Right ventricle myocardium superior (tissue), 1 donor: Measurements from ENCODE around the gene GLUL. TPM values are rescaled to one million over a fixed set of nuclear protein-coding genes. Genes with fewer than 3 reads are reported as not detected.

Source experiments
- ATAC-seq: fragments of 200-7000 bp; cut with Tn5 transposase; one replicate; pipeline ENCODE4 v1.9.1; 2020; ENCODE audit warnings: mild to moderate bottlenecking; ENCODE audit not compliant: poor library complexity
- DNase-seq: peaks from one replicate; pipeline ENCODE4 v3.0.0-alpha.2; 2020
- intact Hi-C: fragments of 100-400 bp; cut with DNase I; formaldehyde crosslinking; loops from one replicate; pipeline ENCODE4 v1.11.2; 2022
- total RNA-seq: library from RNA; stranded (reverse); fragmentation: NEBNext Ultra II Directional; extraction: Animal tissue kit (Norgen Biotek cat#: 25700); gene quantifications from one replicate; pipeline ENCODE4 v1.2.1, GENCODE V29; 2021
- donor health status: DM: no; HTN: yes; CAD: no; lungs with severe emphysema.

Gene GLUL
- total RNA-seq, 1 donor from 2014 or later = 384 TPM

GRCh38 chr1:182376936-182377574 is 14.5 kb downstream of the GLUL start:
- ATAC-seq (no peak), DNase-seq (no peak)
- intact Hi-C loops = no loop called here

GRCh38 chr1:182374101-182374834 is 17.3 kb downstream of the GLUL start:
- intact Hi-C loops = no loop called here
- DNase-seq (no peak), ATAC-seq (peak; percentile 45)

- intact Hi-C loops = no loop called here
- DNase-seq (no peak), ATAC-seq (no peak)
Measured at GRCh38 chr1:182370532-182370931, 21.1 kb downstream of the GLUL start.

- no peak for ATAC-seq
- intact Hi-C loops = no loop called here
- no peak for DNase-seq
Measured at GRCh38 chr1:182368903-182369302, 22.7 kb downstream of the GLUL start.

- DNase-seq (no peak), ATAC-seq (peak; percentile 18)
- intact Hi-C loops = no loop called here
Measured at GRCh38 chr1:182368358-182368757, 23.2 kb downstream of the GLUL start.

- ATAC-seq (peak; percentile 54), DNase-seq (no peak)
- intact Hi-C loops = no loop called here
Measured at GRCh38 chr1:182367926-182368325, 23.7 kb downstream of the GLUL start.

GRCh38 chr1:182366596-182366995 is 25.0 kb downstream of the GLUL start:
- ATAC-seq = no peak
- intact Hi-C loops = no loop called here
- DNase-seq = no peak

GRCh38 chr1:182359645-182360044 is 31.9 kb downstream of the GLUL start:
- ATAC-seq = no peak
- intact Hi-C loops = no loop called here
- DNase-seq = no peak

- intact Hi-C loops = no loop called here
- DNase-seq = no peak
- ATAC-seq = peak; percentile 35
Measured at GRCh38 chr1:182357913-182358312, 33.7 kb downstream of the GLUL start.

- DNase-seq (no peak), ATAC-seq (no peak)
- intact Hi-C loops = no loop called here
Measured at GRCh38 chr1:182357171-182357570, 34.4 kb downstream of the GLUL start.

- no peak for DNase-seq
- intact Hi-C loops = no loop called here
- no peak for ATAC-seq
Measured at GRCh38 chr1:182355723-182356098, 35.9 kb downstream of the GLUL start.

GRCh38 chr1:182351790-182352364 is 39.7 kb downstream of the GLUL start:
- DNase-seq (no peak), ATAC-seq (no peak)
- intact Hi-C loops = no loop called here

GRCh38 chr1:182350839-182351238 is 40.8 kb downstream of the GLUL start:
- ATAC-seq (peak; percentile 84), DNase-seq (no peak)
- intact Hi-C loops = no loop called here

- ATAC-seq = peak; percentile 87
- intact Hi-C loops = no loop called here
- DNase-seq = peak; percentile 46
Measured at GRCh38 chr1:182348961-182349747, 42.4 kb downstream of the GLUL start.

- DNase-seq = no peak
- ATAC-seq = no peak
- intact Hi-C loops = no loop called here
Measured at GRCh38 chr1:182347019-182347418, 44.6 kb downstream of the GLUL start.

- intact Hi-C loops = no loop called here
- DNase-seq = peak; percentile 45
- peak; percentile 40 for ATAC-seq
Measured at GRCh38 chr1:182340233-182341058, 51.1 kb downstream of the GLUL start.

GRCh38 chr1:182339684-182340083 is 51.9 kb downstream of the GLUL start:
- intact Hi-C loops = no loop called here
- no peak for ATAC-seq
- no peak for DNase-seq

- DNase-seq (no peak), ATAC-seq (no peak)
- intact Hi-C loops = no loop called here
Measured at GRCh38 chr1:182338806-182339370, 52.7 kb downstream of the GLUL start.
